BLaER1 treated with 17β-estradiol and CSF1 and Interleukin-3, amounts not matched to agents 10 nM and 100 nM (cell line): Measurements from ENCODE around the gene ALPP.

ENCODE experiments used
- H3K27ac ChIP-seq, 11 experiments: shearing (Covaris generic); formaldehyde crosslinking; 2 replicates each; pipeline ENCODE4 v1.8.1; 2022
- H3K27me3 ChIP-seq, 11 experiments: shearing (Covaris generic); formaldehyde crosslinking; 2 replicates each; pipeline ENCODE4 v1.8.1; 2022
- H3K36me3 ChIP-seq, 11 experiments: shearing (Covaris generic); formaldehyde crosslinking; 2 replicates each; pipeline ENCODE4 v1.8.1; 2022
- H3K4me1 ChIP-seq, 10 experiments: shearing (Covaris generic); formaldehyde crosslinking; 2 replicates each; pipeline ENCODE4 v1.8.1; 2022
- H3K4me2 ChIP-seq, 11 experiments: shearing (Covaris generic); formaldehyde crosslinking; 2 replicates each; pipeline ENCODE4 v1.8.1; 2022
- H3K4me3 ChIP-seq, 10 experiments: shearing (Covaris generic); formaldehyde crosslinking; 2 replicates each; pipeline ENCODE4 v1.8.1; 2022
- H3K9ac ChIP-seq, 11 experiments: shearing (Covaris generic); formaldehyde crosslinking; 2 replicates each; pipeline ENCODE4 v1.8.1; 2022
- H3K9me3 ChIP-seq, 11 experiments: shearing (Covaris generic); formaldehyde crosslinking; replicated peaks in 1 of 11; 2 replicates each; pipeline ENCODE4 v1.8.1; 2022
- H4K20me1 ChIP-seq, 11 experiments: shearing (Covaris generic); formaldehyde crosslinking; 2 replicates each; pipeline ENCODE4 v1.8.1; 2022
- Cebpa-rat ChIP-seq, 11 experiments: shearing (Covaris generic); IDR thresholded peaks; 2 replicates each; pipeline ENCODE4 v1.8.1; 2022

ALPP gene

DNA sequence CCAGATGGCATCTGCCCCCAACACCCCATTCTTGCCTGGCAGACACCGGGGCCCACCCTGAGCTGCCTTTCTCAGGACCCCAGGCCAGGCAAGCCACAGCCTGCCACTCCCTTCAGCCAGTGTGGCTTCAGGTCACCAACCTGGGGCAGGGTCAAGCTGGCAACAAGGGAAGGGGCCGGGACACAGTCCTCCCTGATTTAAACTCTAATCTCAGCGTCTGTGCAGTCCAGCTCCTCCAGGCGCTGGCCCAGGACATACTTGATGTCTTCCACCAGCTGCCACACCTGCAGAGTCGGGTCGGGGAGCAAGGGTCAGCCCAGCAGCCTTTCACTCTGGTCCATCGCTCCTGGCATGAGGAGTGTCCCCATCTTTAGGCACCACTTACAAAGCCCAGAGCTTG, 29.0 kb upstream of the ALPP start:
- no peak overlapping the region for H3K4me3 ChIP-seq
- peaks cover 0 to 12% (median 9%) of the 10 kb centered on the region in 10 experiments; a peak in 16 of 20 replicates for H3K4me1 ChIP-seq
- no peak for TF ChIP-seq Cebpa-rat (IDR thresholded peaks at IDR 0.05)
- H3K27me3 ChIP-seq, result peaks cover 37 to 48% (median 42%) of the 10 kb centered on the region in 11 experiments
- peaks cover 0 to 33% (median 0%) of the 10 kb centered on the region in 11 experiments; a peak in 5 of 22 replicates for H4K20me1 ChIP-seq
- no peaks in the 10 kb centered on the region for H3K36me3 ChIP-seq
- peaks cover 0 to 22% (median 11%) of the 10 kb centered on the region in 11 experiments; a peak in 13 of 22 replicates for H3K9me3 ChIP-seq
- peak overlapping the region in 4 of 11 experiments; percentile 27 to 43 (median 32); a peak in 3 of 22 replicates for H3K4me2 ChIP-seq
- H3K27ac ChIP-seq, result no peak overlapping the region
- no peak overlapping the region for H3K9ac ChIP-seq

DNA sequence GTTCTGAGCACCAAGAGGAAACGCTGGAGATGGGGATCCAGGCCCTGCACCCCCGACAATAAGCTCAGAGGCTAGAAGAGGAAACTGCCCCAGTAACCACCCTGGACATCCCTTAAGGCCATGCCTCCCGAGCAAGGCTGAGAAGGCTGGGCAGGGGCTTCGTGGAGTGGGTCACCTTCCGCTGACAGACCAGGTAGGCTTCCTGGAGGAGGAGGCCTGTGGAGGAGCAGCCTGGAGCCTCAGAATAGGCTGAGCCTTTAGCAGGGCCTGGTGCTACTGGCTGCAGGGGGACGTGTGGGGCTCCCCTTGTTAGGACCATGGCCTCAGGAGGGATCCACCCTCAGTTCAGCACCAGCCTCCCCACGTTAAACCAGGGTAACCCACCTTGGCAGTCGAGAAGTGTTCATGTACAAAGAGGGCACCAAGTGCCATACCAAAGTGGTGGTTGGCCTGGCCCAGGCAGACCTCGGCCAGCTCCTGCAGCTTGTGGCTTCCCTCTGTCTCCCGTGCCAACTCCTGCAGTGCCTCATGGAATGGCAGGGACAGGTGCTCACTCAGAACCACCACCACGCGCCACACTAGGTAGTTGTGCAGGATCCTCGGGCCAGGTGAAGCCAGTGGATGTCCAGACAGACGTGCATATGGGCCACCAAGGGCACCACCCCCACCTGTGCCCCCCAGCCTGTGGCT, 28.5 kb upstream of the ALPP start:
- TF ChIP-seq Cebpa-rat (IDR thresholded peaks at IDR 0.05), result no peak
- Histone ChIP-seq H3K4me3 (no peak overlapping the region), H3K4me2 (no peak overlapping the region), H4K20me1 (peaks cover 0 to 33% (median 0%) of the 10 kb centered on the region in 11 experiments; a peak in 5 of 22 replicates), H3K9me3 (peaks cover 0 to 22% (median 11%) of the 10 kb centered on the region in 11 experiments; a peak in 13 of 22 replicates), H3K4me1 (peaks cover 0 to 16% (median 9%) of the 10 kb centered on the region in 10 experiments; a peak in 16 of 20 replicates), H3K36me3 (no peaks in the 10 kb centered on the region), H3K9ac (no peak overlapping the region), H3K27ac (no peak overlapping the region), H3K27me3 (peaks cover 37 to 48% (median 42%) of the 10 kb centered on the region in 11 experiments)

DNA sequence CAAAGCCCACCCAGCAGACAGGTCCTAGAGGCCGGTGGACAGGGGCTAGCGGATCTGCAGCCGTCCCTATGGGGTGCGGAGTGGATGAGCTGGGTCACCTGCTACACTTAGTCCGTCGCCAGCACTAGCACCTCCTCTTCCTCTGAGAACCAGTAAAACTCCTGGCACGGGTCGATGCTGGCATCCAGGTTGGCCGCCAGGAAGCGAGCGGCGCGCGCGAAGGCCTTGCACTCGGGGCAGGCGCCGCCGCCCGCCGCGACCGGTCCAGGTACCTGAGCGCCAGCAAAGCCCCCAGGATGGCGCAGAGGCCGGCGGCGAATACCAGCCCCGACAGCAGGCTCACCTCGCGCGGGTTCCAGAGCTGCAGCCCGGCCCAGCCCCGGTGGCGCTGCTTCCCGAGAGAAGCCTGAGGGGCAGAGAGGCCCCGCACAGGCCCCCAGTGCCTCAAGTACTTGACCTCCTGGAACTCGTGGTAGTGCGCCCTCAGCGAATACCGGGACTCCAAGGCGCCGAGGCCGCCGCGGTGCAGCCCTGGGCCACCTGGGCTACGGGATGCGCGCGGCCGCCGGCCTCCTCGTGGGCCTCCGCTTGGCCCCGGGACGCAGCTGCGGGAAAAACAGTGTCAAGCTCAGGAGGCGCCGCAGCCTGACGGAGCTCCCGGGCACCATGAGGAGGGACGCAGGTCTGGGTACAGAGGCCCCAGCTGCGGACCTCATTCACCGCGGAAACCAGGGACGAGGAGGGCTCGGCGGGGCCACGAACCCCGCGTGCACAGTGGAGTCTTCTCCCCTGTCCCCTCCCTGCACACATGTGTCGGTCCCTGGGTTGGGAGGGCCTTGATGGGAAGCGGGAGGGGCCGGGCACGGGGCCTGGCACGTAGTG, 27.5 kb upstream of the ALPP start:
- no peak for TF ChIP-seq Cebpa-rat (IDR thresholded peaks at IDR 0.05)
- H4K20me1 ChIP-seq, result peaks cover 0 to 33% (median 0%) of the 10 kb centered on the region in 11 experiments; a peak in 5 of 22 replicates
- no peak overlapping the region for H3K4me3 ChIP-seq
- peaks cover 0 to 22% (median 11%) of the 10 kb centered on the region in 11 experiments; a peak in 13 of 22 replicates for H3K9me3 ChIP-seq
- no peaks in the 10 kb centered on the region for H3K36me3 ChIP-seq
- no peak overlapping the region for H3K9ac ChIP-seq
- no peak overlapping the region for H3K27ac ChIP-seq
- H3K27me3 ChIP-seq, result peaks cover 37 to 48% (median 42%) of the 10 kb centered on the region in 11 experiments
- no peak overlapping the region for H3K4me2 ChIP-seq
- peaks cover 0 to 16% (median 9%) of the 10 kb centered on the region in 10 experiments; a peak in 16 of 20 replicates for H3K4me1 ChIP-seq

DNA sequence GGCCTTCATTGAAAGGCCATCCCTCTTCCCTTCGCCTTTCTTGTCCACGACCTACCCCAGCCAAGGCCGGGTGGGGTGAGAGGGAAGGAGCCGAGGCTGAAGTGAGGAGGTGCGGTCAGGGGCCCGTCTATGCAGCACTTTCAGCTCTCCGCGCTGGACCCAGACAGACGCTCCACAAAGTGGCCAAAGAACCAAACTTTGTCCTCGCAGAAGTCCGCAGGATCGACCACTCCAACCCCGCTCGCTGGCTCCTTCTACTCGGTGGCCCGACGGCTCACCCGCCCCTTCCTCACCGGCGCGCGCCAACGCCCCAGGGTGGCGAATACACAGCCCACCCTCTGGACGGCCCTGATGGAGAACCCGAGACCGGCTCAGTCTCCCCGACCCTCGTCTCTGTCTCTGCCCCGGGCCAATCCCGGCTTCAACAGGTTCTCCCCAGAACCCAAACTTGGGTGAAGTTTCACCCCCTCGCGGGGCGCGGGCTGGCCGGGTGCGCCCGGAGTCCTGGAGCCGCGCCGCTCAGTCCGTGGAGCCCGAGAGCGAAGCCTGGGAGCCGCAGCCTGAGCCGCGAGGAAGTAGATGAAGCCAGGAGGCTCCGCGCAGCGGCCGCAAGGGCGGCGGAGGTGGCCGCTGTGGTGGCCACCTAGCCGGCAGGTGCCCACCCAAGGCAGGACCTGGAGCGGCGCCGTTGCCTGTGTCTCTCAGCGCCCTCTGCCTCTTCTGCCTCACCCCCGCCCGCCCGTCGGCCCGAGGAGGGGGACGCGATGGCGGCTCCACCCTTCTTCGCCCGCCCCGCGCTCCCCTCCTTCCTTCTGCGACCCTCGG, 26.7 kb upstream of the ALPP start:
- Histone ChIP-seq H3K27me3 (peaks cover 37 to 48% (median 42%) of the 10 kb centered on the region in 11 experiments), H3K4me3 (no peak overlapping the region), H4K20me1 (peaks cover 0 to 33% (median 0%) of the 10 kb centered on the region in 11 experiments; a peak in 5 of 22 replicates), H3K4me2 (no peak overlapping the region), H3K4me1 (peaks cover 0 to 16% (median 9%) of the 10 kb centered on the region in 10 experiments; a peak in 16 of 20 replicates), H3K36me3 (no peaks in the 10 kb centered on the region), H3K9me3 (peaks cover 0 to 22% (median 11%) of the 10 kb centered on the region in 11 experiments; a peak in 13 of 22 replicates), H3K9ac (no peak overlapping the region), H3K27ac (no peak overlapping the region)
- TF ChIP-seq Cebpa-rat (IDR thresholded peaks at IDR 0.05), result no peak

DNA sequence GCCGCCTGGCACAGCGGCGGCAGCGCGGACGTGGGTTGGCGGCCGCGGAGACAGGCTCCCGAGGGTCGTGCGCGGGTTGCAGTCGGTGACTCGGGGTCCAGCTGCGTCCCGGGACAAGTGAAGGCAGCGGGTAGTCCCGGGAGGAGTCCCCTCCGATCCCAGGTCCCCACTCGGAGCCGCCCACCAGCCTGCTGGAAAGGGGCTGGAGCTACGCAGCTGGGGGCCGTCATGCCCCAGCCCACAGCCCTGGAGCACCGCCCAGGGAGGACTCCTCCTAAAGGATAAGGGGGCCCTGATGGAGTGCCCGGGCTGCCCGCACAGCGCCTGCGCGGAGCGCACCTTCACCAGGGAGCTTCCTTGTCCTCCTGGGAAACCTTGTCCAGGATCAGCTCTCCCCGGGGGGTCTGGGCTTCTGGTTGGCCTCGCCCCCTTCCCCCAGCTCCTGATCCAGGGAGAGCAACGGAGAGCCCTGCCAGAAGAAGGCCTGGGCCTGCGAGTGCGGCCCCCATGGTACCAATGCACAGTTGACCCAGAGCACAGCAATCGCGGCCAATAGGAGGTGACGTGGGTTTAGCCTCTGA, 25.9 kb upstream of the ALPP start:
- H4K20me1 ChIP-seq, result peaks cover 0 to 33% (median 0%) of the 10 kb centered on the region in 11 experiments; a peak in 5 of 22 replicates
- H3K27ac ChIP-seq, result no peak overlapping the region
- H3K4me1 ChIP-seq, result peaks cover 0 to 16% (median 9%) of the 10 kb centered on the region in 10 experiments; a peak in 16 of 20 replicates
- H3K27me3 ChIP-seq, result peaks cover 37 to 48% (median 42%) of the 10 kb centered on the region in 11 experiments
- H3K4me3 ChIP-seq, result no peak overlapping the region
- H3K9me3 ChIP-seq, result peaks cover 0 to 22% (median 11%) of the 10 kb centered on the region in 11 experiments; a peak in 13 of 22 replicates
- no peak overlapping the region for H3K9ac ChIP-seq
- no peaks in the 10 kb centered on the region for H3K36me3 ChIP-seq
- H3K4me2 ChIP-seq, result no peak overlapping the region
- no peak for TF ChIP-seq Cebpa-rat (IDR thresholded peaks at IDR 0.05)

DNA sequence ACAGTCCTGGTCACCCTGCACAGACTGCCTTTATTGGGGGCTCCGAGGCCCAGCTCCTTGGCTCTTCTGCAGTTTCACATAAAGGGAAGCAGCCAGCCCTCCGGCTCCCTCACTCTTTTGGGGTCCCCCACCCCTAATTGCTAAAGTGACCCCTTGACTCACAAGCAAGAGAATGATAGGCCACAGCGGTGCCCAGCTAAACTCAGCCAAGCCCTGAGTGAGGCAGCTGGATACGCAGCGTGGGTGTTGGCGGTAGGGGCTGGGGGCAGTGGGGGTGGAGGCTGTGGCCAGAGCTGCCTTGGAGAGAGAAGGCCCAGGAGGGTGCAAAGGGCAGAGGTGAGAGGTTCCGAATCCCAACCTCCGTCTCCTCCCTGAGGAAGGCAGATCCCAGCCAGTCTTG, 25.5 kb upstream of the ALPP start:
- Histone ChIP-seq H3K4me1 (peaks cover 0 to 16% (median 9%) of the 10 kb centered on the region in 10 experiments; a peak in 16 of 20 replicates), H3K4me2 (no peak overlapping the region), H3K36me3 (no peaks in the 10 kb centered on the region), H3K27ac (no peak overlapping the region), H3K4me3 (no peak overlapping the region), H4K20me1 (peaks cover 0 to 33% (median 0%) of the 10 kb centered on the region in 11 experiments; a peak in 5 of 22 replicates), H3K9ac (no peak overlapping the region), H3K9me3 (peaks cover 0 to 22% (median 11%) of the 10 kb centered on the region in 11 experiments; a peak in 13 of 22 replicates), H3K27me3 (peaks cover 37 to 48% (median 42%) of the 10 kb centered on the region in 11 experiments)
- no peak for TF ChIP-seq Cebpa-rat (IDR thresholded peaks at IDR 0.05)

DNA sequence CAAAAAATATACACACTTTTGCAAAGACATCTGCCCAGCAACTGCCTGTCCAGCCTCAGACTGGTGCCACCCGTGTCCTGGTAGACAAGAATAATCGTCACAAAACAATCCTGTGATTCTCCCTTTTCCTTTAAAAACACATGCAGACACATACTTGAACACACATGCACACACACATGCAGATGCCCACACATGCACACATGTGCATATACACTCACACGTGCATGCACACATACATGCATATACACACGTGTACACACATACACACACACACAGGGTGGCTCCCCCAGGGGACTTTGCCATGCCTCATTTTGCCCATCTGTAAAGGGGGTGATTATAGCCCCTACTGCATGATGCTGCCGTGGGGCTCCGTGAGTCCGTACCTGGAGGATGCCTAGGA, 24.9 kb upstream of the ALPP start:
- Histone ChIP-seq H3K4me3 (no peak overlapping the region), H4K20me1 (peaks cover 0 to 33% (median 0%) of the 10 kb centered on the region in 11 experiments; a peak in 5 of 22 replicates), H3K36me3 (no peaks in the 10 kb centered on the region), H3K27ac (no peak overlapping the region), H3K4me2 (no peak overlapping the region), H3K9me3 (peaks cover 0 to 22% (median 11%) of the 10 kb centered on the region in 11 experiments; a peak in 13 of 22 replicates), H3K27me3 (peaks cover 37 to 48% (median 42%) of the 10 kb centered on the region in 11 experiments), H3K4me1 (peaks cover 0 to 13% (median 8%) of the 10 kb centered on the region in 10 experiments; a peak in 16 of 20 replicates), H3K9ac (no peak overlapping the region)
- TF ChIP-seq Cebpa-rat (IDR thresholded peaks at IDR 0.05), result no peak
